HG03565 (cell line): ENCODE results near the gene GPR39.

ENCODE experiments used
- ATAC-seq: cut with Tn5 transposase; IDR thresholded peaks from one replicate; pipeline ENCODE4 v1.9.1; 2021; ENCODE audit warnings: mild to moderate bottlenecking, moderate library complexity; ENCODE audit not compliant: unreplicated experiment

Gene GPR39

GRCh38 chr2:132597166-132597565, 180.6 kb downstream of the GPR39 start:
- ATAC-seq = no peak

DNA sequence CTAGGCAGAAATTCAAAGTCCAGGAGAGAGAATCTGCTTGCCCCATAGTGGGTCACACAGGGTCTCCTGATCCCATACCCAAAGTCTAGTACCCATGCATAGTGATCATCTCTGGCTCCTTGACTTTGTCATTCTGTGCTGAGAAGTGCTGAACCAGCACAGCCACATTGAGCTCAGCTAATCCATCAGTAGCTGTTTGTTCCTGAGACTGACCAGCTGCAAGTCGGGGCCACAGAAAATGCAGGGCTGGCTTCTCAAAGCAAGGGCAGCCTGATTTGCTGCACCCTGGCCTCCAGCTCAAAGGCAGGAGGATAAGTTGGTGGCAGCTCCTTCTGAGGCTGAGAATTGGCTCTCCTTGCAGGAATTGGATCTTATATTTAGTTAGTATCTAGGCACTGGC, 181.2 kb downstream of the GPR39 start:
- ATAC-seq = no peak

GRCh38 chr2:132598536-132598935, 181.9 kb downstream of the GPR39 start:
- ATAC-seq = no peak

- ATAC-seq = no peak
Measured at GRCh38 chr2:132599556-132599955, 183.0 kb downstream of the GPR39 start.

GRCh38 chr2:132604561-132604960, 188.0 kb downstream of the GPR39 start:
- no peak for ATAC-seq

GRCh38 chr2:132605236-132606180, 188.9 kb downstream of the GPR39 start:
- ATAC-seq = no peak

DNA sequence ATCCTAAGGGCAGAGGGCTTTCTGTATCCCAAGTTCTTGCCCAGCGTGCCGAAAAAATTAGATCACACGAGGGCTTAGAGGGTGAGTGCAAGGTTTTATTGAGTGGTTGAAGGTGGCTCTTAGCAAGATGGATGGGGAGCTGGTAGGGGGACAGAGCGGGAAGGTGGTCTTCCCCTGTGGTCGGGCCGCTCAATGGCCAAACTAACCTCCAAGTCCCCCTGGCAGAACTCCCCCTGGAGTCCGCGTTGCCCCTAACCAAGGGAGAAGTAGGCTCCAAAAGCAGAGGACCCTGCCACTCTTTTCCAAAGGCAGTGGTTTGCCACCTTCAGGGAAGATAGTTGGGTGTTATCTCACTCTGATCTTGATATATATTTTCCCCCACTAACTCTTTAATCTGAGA, 190.0 kb downstream of the GPR39 start:
- ATAC-seq = no peak

- ATAC-seq = no peak
Measured at GRCh38 chr2:132607426-132608090, 191.0 kb downstream of the GPR39 start.

GRCh38 chr2:132608311-132608710, 191.7 kb downstream of the GPR39 start:
- no peak for ATAC-seq

DNA sequence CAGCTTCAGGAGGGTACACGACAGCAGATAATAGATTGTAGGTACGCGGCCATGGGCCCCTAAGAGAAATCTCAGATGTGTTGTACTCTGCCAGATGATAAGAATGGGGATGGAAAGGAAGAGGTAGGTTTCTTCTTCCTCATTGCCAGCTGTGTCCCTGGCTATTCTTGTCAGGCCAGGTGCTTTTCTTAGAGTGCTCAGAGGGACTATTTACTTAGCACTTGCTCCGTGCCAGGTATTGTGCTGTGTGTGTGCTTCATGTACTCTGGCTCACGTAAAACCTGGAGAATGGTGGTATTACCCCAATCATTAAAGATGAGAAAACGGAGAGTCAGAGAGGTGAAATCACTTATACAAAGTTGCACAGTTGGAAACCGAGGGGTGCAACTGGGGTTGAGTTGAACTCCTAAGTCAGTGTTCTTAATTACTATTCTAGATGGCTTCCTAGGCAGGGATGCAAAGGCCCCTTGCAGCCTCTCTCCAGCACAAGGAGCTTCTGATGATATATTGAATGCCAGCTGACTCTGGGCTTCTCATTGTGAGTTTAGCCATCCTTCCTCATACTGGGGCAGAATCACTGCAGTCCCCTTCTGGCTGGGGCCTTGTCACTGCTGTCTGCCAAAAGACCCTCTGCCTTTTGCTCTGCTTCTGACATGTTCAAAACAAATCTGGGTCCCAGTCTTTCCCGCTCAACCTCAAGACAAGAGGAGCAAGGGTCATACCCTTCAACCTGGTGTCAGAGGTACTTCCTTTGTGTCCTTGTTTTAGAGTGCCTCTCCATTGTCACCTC, 192.7 kb downstream of the GPR39 start:
- no peak for ATAC-seq

GRCh38 chr2:132611719-132612118, 195.1 kb downstream of the GPR39 start:
- no peak for ATAC-seq

- no peak for ATAC-seq
Measured at GRCh38 chr2:132615329-132616085, 198.9 kb downstream of the GPR39 start.

DNA sequence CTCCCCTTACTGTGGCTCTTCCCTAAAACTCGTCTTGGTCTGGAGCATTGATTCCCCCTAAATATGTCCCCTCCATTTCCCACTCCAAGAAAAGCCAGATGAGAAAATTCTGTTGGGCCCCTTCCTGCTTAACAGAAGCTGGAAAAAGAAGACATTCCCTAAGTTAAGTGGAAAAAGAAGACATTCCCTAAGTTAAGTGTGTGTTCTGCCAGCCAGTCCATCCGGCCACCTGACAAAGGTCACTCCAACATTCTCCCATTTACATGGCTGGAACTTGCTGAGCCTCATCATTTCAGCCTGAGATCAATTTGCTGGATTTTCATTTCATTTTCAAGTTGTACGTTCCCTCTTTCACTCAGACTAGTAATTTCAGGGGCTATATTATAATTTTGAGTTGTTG, 201.4 kb downstream of the GPR39 start:
- no peak for ATAC-seq

- no peak for ATAC-seq
Measured at GRCh38 chr2:132618734-132619133, 202.1 kb downstream of the GPR39 start.

DNA sequence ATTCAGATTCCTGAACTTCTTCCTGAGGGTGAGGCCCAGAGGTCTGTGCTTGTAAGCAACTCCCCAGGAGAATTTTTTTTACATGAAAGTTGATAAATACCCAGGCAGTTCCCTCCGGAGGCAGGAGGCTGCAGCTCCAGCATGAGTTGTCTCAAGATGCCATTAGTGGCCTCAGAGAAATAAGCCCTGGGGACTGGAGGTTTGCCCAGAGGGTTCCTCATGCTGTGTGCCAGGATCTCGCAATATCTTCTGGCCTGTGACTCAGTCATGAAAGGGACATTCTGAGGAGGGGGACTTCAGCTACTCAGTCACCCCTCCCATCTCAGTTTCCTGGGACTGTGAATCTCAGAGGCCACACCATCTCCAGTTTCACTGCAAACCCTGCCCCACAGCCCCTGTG, 203.5 kb downstream of the GPR39 start:
- no peak for ATAC-seq

DNA sequence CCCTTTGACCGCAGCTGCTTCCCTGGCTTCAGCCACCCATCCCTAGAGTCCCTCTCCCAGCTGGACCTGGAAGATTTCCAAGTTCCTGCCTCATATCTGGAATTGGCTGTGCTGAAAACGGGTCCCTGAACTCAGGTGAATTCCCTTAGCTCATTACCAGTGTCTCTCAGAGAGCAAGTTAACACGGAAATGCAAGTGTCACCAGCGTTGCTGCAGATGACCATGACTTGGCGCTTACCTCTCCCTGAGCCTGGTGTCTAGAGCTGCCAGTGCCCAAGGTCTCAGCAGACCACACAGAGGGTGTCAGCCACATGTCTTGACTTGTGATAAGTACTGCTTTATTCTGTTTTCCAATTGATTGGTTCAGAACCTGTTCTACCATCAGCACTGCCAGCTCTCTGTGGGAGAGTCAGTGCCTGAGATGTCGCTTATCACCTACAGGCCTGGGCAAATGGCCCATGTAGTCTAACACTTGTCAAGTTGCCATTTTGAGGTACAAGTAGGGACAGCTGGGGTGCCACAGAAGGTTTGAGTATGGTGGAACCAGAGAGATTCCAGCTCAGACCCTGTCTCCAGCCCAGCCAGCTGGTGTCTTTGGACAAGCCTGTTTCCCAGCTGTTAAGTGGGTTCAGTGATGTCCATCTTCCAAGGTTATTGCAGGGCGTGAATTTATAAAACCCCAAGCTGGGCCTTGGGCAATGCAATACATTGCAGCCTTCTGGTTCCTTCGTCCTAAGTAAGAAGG, 204.7 kb downstream of the GPR39 start:
- no peak for ATAC-seq

GRCh38 chr2:132623096-132623839, 206.7 kb downstream of the GPR39 start:
- ATAC-seq = no peak

- ATAC-seq = no peak
Measured at GRCh38 chr2:132627536-132627935, 210.9 kb downstream of the GPR39 start.

GRCh38 chr2:132632000-132632649, 215.5 kb downstream of the GPR39 start:
- ATAC-seq = no peak
